ENCODE results near the gene SYT2. TPM values are rescaled to one million over a fixed set of nuclear protein-coding genes. Genes with fewer than 3 reads are reported as not detected.
"Not testable (repeated sequence)": the region's sequence is repeated elsewhere in the genome, so short reads cannot be mapped to it uniquely, and the experiment has no call there.

SYT2 gene
- total RNA-seq, 1 donor = not detected

GRCh38 chr1:202645097-202645476 is 65.2 kb downstream of the SYT2 start:
- TF ChIP-seq CTCF (IDR thresholded peaks at IDR 0.05; ENCODE audit: insufficient read depth, low read length) = no peak
- no peak overlapping the region for H3K4me3 ChIP-seq (ENCODE audit: low read depth, low read length)
- DNase-seq (ENCODE audit: low read depth) = no peak

GRCh38 chr1:202644219-202645096 is 65.8 kb downstream of the SYT2 start:
- no peak overlapping the region for H3K4me3 ChIP-seq (ENCODE audit: low read depth, low read length)
- no peak for TF ChIP-seq CTCF (IDR thresholded peaks at IDR 0.05; ENCODE audit: insufficient read depth, low read length)
- no peak for DNase-seq (ENCODE audit: low read depth)

DNA sequence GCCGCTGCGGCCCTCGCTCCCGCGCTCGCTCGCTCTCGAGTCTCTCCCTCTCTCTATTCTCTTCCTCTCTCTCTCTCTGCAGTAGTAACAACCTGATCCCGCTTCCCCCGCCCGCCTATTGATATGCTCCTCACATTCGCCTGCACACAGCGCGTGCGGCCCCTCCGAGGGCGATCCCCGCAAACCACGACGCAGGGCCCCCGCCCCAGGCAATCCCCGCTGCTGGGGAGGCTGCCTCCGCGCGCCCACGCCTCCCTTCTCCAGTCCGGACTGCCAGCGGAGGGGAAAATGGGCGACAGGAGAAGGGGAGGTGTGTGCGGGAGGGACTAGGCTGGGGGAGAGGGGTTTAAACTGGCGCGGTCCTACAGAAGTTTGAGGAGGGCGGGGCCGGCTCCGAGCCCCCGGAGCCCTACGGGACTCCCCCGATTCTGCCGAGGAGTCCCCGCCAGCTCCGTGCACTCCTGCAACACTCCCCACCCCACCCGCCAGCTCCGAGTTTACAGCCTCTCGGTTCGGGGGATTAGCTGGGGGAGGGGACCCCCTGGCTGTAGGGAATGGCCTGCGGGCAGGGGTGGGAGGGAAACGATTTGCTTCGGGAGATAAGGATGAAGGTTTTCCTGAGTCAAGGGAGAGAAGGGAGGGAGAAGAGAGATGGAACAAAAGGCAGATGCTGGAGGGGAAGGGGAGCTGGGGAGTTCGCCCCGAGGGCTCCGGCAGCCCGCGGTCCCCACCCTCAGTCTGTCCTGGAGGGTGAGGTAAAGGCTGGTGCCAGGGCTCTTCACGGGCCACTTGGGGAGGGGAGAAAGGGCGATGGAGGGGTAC is 66.6 kb downstream of the SYT2 start:
- no peak for TF ChIP-seq CTCF (IDR thresholded peaks at IDR 0.05; ENCODE audit: insufficient read depth, low read length)
- H3K4me3 ChIP-seq (ENCODE audit: low read depth, low read length) = peak overlapping the region; percentile 25
- DNase-seq (ENCODE audit: low read depth) = no peak

- no peak for TF ChIP-seq CTCF (IDR thresholded peaks at IDR 0.05; ENCODE audit: insufficient read depth, low read length)
- no peak overlapping the region for H3K4me3 ChIP-seq (ENCODE audit: low read depth, low read length)
- DNase-seq (ENCODE audit: low read depth) = no peak
Measured at GRCh38 chr1:202642619-202643291, 67.5 kb downstream of the SYT2 start.

DNA sequence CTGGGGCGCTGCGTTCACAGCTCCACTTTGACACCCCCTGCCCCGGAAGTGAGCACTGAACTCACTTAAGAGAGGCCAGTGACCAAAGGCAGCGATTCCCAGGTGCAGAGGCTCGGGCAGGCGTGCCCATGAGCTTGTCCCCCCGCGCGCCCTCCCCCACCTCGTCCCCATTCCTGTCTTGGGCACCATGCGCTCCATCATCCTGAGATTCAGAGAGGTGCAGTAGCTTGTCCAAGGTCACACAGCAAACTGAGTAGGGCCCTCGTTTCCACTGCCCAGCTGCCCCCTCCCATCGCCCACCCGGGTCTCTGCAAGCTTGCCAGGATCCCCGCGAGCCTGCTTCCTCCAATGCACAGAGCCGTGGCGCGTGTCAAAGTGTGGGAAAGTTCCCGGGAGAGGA is 68.0 kb downstream of the SYT2 start:
- no peak for TF ChIP-seq CTCF (IDR thresholded peaks at IDR 0.05; ENCODE audit: insufficient read depth, low read length)
- H3K4me3 ChIP-seq (ENCODE audit: low read depth, low read length) = no peak overlapping the region
- no peak for DNase-seq (ENCODE audit: low read depth)

- no peak for DNase-seq (ENCODE audit: low read depth)
- no peak overlapping the region for H3K4me3 ChIP-seq (ENCODE audit: low read depth, low read length)
- TF ChIP-seq CTCF (IDR thresholded peaks at IDR 0.05; ENCODE audit: insufficient read depth, low read length) = no peak
Measured at GRCh38 chr1:202639500-202639899, 70.8 kb downstream of the SYT2 start.

DNA sequence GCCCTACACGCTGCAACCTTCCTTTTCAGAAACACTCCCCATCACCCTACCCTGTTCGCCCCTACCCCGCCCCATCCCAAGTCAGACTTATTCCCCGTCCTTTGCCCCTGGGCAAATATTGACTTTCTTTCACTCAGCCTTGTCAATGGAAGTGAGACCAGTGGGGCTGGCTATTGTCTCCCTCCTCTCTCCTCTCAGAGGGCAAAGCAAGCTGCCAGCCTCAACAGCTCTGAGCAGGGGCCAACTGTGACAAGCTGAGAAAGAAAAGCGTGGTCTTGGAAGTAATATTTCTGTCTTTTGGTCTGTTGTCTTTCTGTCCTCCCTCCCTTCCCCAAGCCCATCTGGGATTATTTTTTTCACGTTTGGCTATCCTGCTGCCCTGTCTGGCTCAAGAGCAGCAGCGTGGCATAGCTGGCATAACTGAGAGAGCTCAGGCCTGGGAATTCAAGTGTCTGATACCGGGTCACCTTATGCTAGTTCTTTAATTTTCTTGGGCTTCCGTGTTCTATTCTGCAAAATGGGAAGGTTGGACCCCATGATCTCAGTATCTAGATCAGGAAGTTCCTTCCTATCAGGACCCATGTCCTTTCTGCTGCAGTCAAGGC is 71.5 kb downstream of the SYT2 start:
- H3K4me3 ChIP-seq (ENCODE audit: low read depth, low read length); DNase-seq (ENCODE audit: low read depth): not testable (repeated sequence)
